K562 (cell line): ENCODE data around the gene SMAD7. TPM values are rescaled to one million over a fixed set of nuclear protein-coding genes. Genes with fewer than 3 reads are reported as not detected.

ENCODE experiments used
- ATF3 ChIP-seq, 2 experiments: fragments of 450-650 bp in 1 of 2; sonication (generic) in 1 of 2; formaldehyde crosslinking in 1 of 2; IDR thresholded peaks in 1 of 2; conservative IDR thresholded peaks in 1 of 2; 2 replicates each; pipeline versions ENCODE4 v1.6.1 to v1.8.1; 2016 to 2023; ENCODE audit warnings: mild to moderate bottlenecking in 2 of 2, moderate library complexity in 2 of 2, inconsistent platforms in 1 of 2, missing genetic modification reagents in 1 of 2
- BDP1 ChIP-seq: IDR thresholded peaks from 3 replicates; pipeline ENCODE4 v1.6.1; 2011; ENCODE audit not compliant: insufficient read length, insufficient read depth
- DPF2 ChIP-seq: fragments of 450-650 bp; IDR thresholded peaks from 2 replicates; pipeline ENCODE4 v1.6.1; 2016
- GTF2A2 ChIP-seq: IDR thresholded peaks from 2 replicates; pipeline ENCODE4 v1.6.1; 2016; ENCODE audit warnings: mild to moderate bottlenecking, missing genetic modification characterization, missing compliant biosample characterization
- HDAC8 ChIP-seq: fragments of 450-650 bp; IDR thresholded peaks from 2 replicates; pipeline ENCODE4 v1.6.1; 2016; ENCODE audit warnings: mild to moderate bottlenecking, missing genetic modification characterization, moderate library complexity, missing compliant biosample characterization
- MITF ChIP-seq: IDR thresholded peaks from 2 replicates; pipeline ENCODE4 v1.6.1; 2014; ENCODE audit warnings: antibody characterized with exemption
- MXI1 ChIP-seq: IDR thresholded peaks from 2 replicates; pipeline ENCODE4 v1.6.1; 2011; ENCODE audit warnings: low read depth, mild to moderate bottlenecking, improper control_type of control experiment, low read length
- NCOA1 ChIP-seq: fragments of 450-650 bp; IDR thresholded peaks from 2 replicates; pipeline ENCODE4 v1.6.1; 2016; ENCODE audit warnings: low read depth
- TBP ChIP-seq: optimal IDR thresholded peaks from 2 replicates; pipeline ENCODE3; 2011; ENCODE audit warnings: low read depth, low read length, improper control_type of control experiment
- ZBTB11 ChIP-seq, 3 experiments: fragments of 200-800 bp in 1 of 3; fragments of 250-450 bp in 1 of 3; fragments of 450-650 bp in 1 of 3; sonication (Bioruptor Pico) in 1 of 3; sonication (Bioruptor generic) in 1 of 3; formaldehyde crosslinking in 1 of 3; IDR thresholded peaks; 2 replicates each; pipeline versions ENCODE4 v1.6.1 to v1.8.0; 2016 to 2022; ENCODE audit warnings: mild to moderate bottlenecking in 2 of 3, missing genetic modification characterization in 2 of 3, missing compliant biosample characterization in 1 of 3, moderate library complexity in 1 of 3
- ZNF174 ChIP-seq: fragments of 250-450 bp; sonication (Bioruptor Pico); IDR thresholded peaks from 2 replicates; pipeline ENCODE4 v1.4.0; 2020; ENCODE audit warnings: mild to moderate bottlenecking
- ZNF23 ChIP-seq: fragments of 250-450 bp; sonication (Bioruptor Pico); IDR thresholded peaks from 2 replicates; pipeline ENCODE4 v1.4.0; 2020; ENCODE audit warnings: mild to moderate bottlenecking
- ZNF274 ChIP-seq: IDR thresholded peaks from 2 replicates; pipeline ENCODE4 v1.6.1; 2011; ENCODE audit warnings: low read depth, mild to moderate bottlenecking, low read length, moderate library complexity, borderline replicate concordance
- ZNF518B ChIP-seq: fragments of 250-450 bp; sonication (Bioruptor Pico); IDR thresholded peaks from 2 replicates; pipeline ENCODE4 v1.5.0; 2021; ENCODE audit warnings: mild to moderate bottlenecking, moderate library complexity
- ZNF589 ChIP-seq: fragments of 200-800 bp; sonication (Bioruptor generic); IDR thresholded peaks from 2 replicates; pipeline ENCODE4 v1.6.1; 2016; ENCODE audit warnings: low read depth, missing genetic modification characterization, missing compliant biosample characterization
- ZNF79 ChIP-seq: fragments of 250-450 bp; sonication (Bioruptor Pico); IDR thresholded peaks from 2 replicates; pipeline ENCODE4 v1.4.0; 2020; ENCODE audit warnings: low read depth, mild to moderate bottlenecking, moderate library complexity
- polyA plus RNA-seq, 8 experiments: library from polyadenylated mRNA; depleted of rRNA in 4 of 8; stranded (reverse) in 5 of 8; unstranded in 3 of 8; fragments of >200 nt; fragmentation: Nextera tagmentation in 2 of 8; fragmentation: Illumina TruSeq in 1 of 8; extraction: Ambion mirVana in 2 of 8; extraction: Trizol in 1 of 8; gene quantifications; 2 replicates each; pipeline versions ENCODE4 v1.2.1 to v1.2.3, GENCODE V29; 2011 to 2014; ENCODE audit warnings: inconsistent platforms in 1 of 8, missing spikeins in 1 of 8
- total RNA-seq, 7 experiments: library from RNA; depleted of rRNA in 6 of 7; stranded (reverse); fragments of >200 nt in 6 of 7; fragmentation: Illumina TruSeq in 2 of 7; extraction: Trizol in 2 of 7; gene quantifications; 2 replicates each; pipeline versions ENCODE4 v1.2.1 to v1.2.3, GENCODE V29; 2011 to 2021; ENCODE audit warnings: low replicate concordance in 1 of 7

The SMAD7 gene
- total and polyA plus RNA-seq, 9 of the 15 experiments (the other 6 are each of a cell fraction or from before 2014, with no cell fraction given): 0.13 to 3.0 (median 1.6) TPM

- TF ChIP-seq ZBTB11 (CRISPR knock-in tag; IDR thresholded peaks at IDR 0.05) (peak in 1 of 3 experiments; percentile 57; a peak in 1 of 6 replicates), ZNF79 (CRISPR knock-in tag) (no peak), ZNF274 (no peak), ZNF174 (CRISPR knock-in tag) (no peak), GTF2A2 (no peak), BDP1 (no peak), ATF3 (IDR thresholded peaks at IDR 0.05) (0 out of 2 replicates have a peak, but pooled peaks have one; percentile 6), ATF3 (CRISPR knock-in tag; conservative IDR thresholded peaks at IDR 0.05) (no peak), ZNF23 (CRISPR knock-in tag) (no peak), ZNF518B (no peak), MITF (no peak), HDAC8 (tag) (no peak), TBP (no peak), NCOA1 (no peak), MXI1 (no peak), DPF2 (peak; percentile 48; the same call in 1 of the 2 replicates), ZNF589 (CRISPR knock-in tag) (no peak)
Observed at GRCh38 chr18:48933578-48934414, 17.0 kb downstream of the SMAD7 start (continued).
